ENCODE results near the gene MAN1A2.
"Not testable (repeated sequence)": the region's sequence is repeated elsewhere in the genome, so short reads cannot be mapped to it uniquely, and the experiment has no call there.

DNA sequence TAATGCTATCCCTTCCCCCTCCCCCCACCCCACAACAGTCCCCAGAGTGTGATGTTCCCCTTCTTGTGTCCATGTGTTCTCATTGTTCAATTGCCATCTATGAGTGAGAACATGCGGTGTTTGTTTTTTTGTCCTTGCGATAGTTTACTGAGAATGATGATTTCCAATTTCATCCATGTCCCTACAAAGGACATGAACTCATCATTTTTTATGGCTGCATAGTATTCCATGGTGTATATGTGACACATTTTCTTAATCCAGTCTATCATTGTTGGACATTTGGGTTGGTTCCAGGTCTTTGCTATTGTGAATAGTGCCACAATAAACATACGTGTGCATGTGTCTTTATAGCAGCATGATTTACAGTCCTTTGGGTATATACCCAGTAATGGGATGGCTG, 14.6 kb upstream of the MAN1A2 start:
- not testable (repeated sequence) for TF ChIP-seq ZFX (IDR thresholded peaks at IDR 0.05; ENCODE audit: borderline replicate concordance); CTCF (IDR thresholded peaks at IDR 0.05)
